Gastroesophageal sphincter (tissue), 4 donors: ENCODE measurements around the gene HSPA14. TPM values are rescaled to one million over a fixed set of nuclear protein-coding genes. Genes with fewer than 3 reads are reported as not detected.

Experiments used
- ATAC-seq: fragments of 150-250 bp; one replicate; pipeline ENCODE4 v1.9.1; 2016; ENCODE audit warnings: mild to moderate bottlenecking, moderate library complexity
- H3K27ac ChIP-seq, 4 donors: fragments of 200-600 bp; sonication (generic) in 3 of 4; 1 replicate in 3 of 4; 2 replicates in 1 of 4; pipeline ENCODE4 v1.5.1; 2016 to 2019
- H3K27me3 ChIP-seq: fragments of 200-600 bp; sonication (generic); one replicate; pipeline ENCODE4 v1.5.1; 2019
- H3K36me3 ChIP-seq, 2 donors: fragments of 200-600 bp; sonication (generic); one replicate each; pipeline ENCODE4 v1.5.1; 2019; ENCODE audit warnings: control low read depth in 1 of 2
- H3K4me1 ChIP-seq, 3 donors: fragments of 200-600 bp; sonication (generic); 1 replicate in 2 of 3; 2 replicates in 1 of 3; pipeline ENCODE4 v1.5.1; 2016 to 2019; ENCODE audit warnings: control low read depth in 2 of 3
- H3K4me3 ChIP-seq, 2 donors: fragments of 200-600 bp; sonication (generic); one replicate each; pipeline ENCODE4 v1.5.1; 2019; ENCODE audit warnings: mild to moderate bottlenecking in 1 of 2, moderate library complexity in 1 of 2
- H3K9me3 ChIP-seq, 3 donors: fragments of 200-600 bp; sonication (generic); one replicate each; pipeline ENCODE4 v1.5.1; 2017 to 2019; ENCODE audit warnings: control low read depth in 2 of 3
- CTCF ChIP-seq, 4 experiments: fragments of 200-600 bp in 2 of 4; fragments of 450-650 bp in 2 of 4; sonication (generic) in 1 of 4; IDR thresholded peaks; one replicate each; pipeline ENCODE4 v1.5.1; 2017 to 2019; ENCODE audit warnings: antibody characterized with exemption in 4 of 4, mild to moderate bottlenecking in 2 of 4, moderate library complexity in 2 of 4
- EP300 ChIP-seq: sonication (generic); formaldehyde crosslinking; IDR thresholded peaks from one replicate; pipeline ENCODE4 v1.6.1; 2017; ENCODE audit warnings: antibody characterized with exemption, mild to moderate bottlenecking
- POLR2A ChIP-seq, 2 donors: fragments of 450-650 bp; IDR thresholded peaks; one replicate each; pipeline ENCODE4 v1.6.1; 2017; ENCODE audit warnings: antibody characterized with exemption in 2 of 2, mild to moderate bottlenecking in 2 of 2, moderate library complexity in 1 of 2
- POLR2AphosphoS5 ChIP-seq: sonication (generic); formaldehyde crosslinking; IDR thresholded peaks from one replicate; pipeline ENCODE4 v1.6.1; 2017; ENCODE audit warnings: antibody characterized with exemption
- WGBS, 2 donors: methylation state at CpG; one replicate each; pipeline ENCODE4 v1.1.5; 2018; ENCODE audit warnings: low coverage in 1 of 2; 5-methylcytosine and 5-hydroxymethylcytosine counted together
- total RNA-seq, 4 donors: library from RNA; depleted of rRNA; stranded (reverse); fragments of >200 nt; gene quantifications; one replicate each; pipeline ENCODE4 v1.1.0, GENCODE V29; 2016

Gene HSPA14
- total RNA-seq, 4 donors from 2014 or later = 4.8 to 15.1 (median 9.9) TPM

- H3K27ac ChIP-seq = peak overlapping the region; percentile 91 to 99 (median 98)
- TF ChIP-seq POLR2A (IDR thresholded peaks at IDR 0.05) = no peak
- TF ChIP-seq EP300 = no peak
- no peak for TF ChIP-seq CTCF (IDR thresholded peaks at IDR 0.05)
- TF ChIP-seq POLR2AphosphoS5 = no peak
- 20 to 28% methylated on average over 12 of the region's 14 CpGs for WGBS, 2 donors
- no peaks in the 10 kb centered on the region for H3K9me3 ChIP-seq
- ATAC-seq = no peak
- H3K36me3 ChIP-seq = peaks cover 0 to 25% of the 10 kb centered on the region in 2 donors
- H3K4me1 ChIP-seq = peaks cover 0 to 28% (median 11%) of the 10 kb centered on the region in 3 donors
- H3K27me3 ChIP-seq = no peaks in the 10 kb centered on the region
- peak overlapping the region; percentile 83 to 96 for H3K4me3 ChIP-seq
Observed at GRCh38 chr10:14837003-14837756, 926 bp upstream of the HSPA14 start.

- H3K36me3 ChIP-seq = peaks cover 0 to 37% of the 10 kb centered on the region in 2 donors
- H3K27ac ChIP-seq = peak overlapping the region; percentile 84 to 99 (median 98)
- TF ChIP-seq POLR2A (IDR thresholded peaks at IDR 0.05) (no peak), POLR2AphosphoS5 (no peak), CTCF (IDR thresholded peaks at IDR 0.05) (no peak), EP300 (no peak)
- peaks cover 0 to 28% (median 11%) of the 10 kb centered on the region in 3 donors for H3K4me1 ChIP-seq
- ATAC-seq = no peak
- WGBS, 2 donors = 0% methylated on average over 5 to 9 of the region's 60 CpGs
- H3K4me3 ChIP-seq = peak overlapping the region; percentile 83 to 96
- no peaks in the 10 kb centered on the region for H3K27me3 ChIP-seq
- H3K9me3 ChIP-seq = no peaks in the 10 kb centered on the region
Observed at GRCh38 chr10:14838582-14839304, 637 bp downstream of the HSPA14 start.

- no peak for ATAC-seq
- H3K27me3 ChIP-seq = no peaks in the 10 kb centered on the region
Observed at GRCh38 chr10:14839305-14839695, 1.2 kb downstream of the HSPA14 start.

DNA sequence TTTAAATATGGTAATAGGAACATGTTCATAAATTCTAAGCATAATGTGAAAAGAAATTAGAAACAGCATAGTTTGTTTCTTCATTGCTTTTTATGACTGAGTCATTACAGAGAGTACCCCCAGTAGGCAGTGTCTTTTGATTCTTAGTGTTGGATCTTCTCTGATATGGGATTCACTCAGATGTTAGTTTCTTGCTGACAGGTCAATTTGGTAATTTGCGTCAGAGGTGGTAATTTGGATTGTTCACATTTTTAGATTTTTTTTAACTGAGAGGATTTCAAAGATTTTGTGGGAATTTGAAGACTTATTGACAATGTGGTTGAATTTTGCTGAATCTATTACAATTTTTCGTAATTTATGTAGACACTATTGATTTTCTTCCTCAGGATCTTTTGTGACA is 2.1 kb downstream of the HSPA14 start:
- peaks cover 0 to 28% (median 11%) of the 10 kb centered on the region in 3 donors for H3K4me1 ChIP-seq
- ATAC-seq = no peak
- no peak for TF ChIP-seq POLR2AphosphoS5
- no peak for TF ChIP-seq POLR2A (IDR thresholded peaks at IDR 0.05)
- no peak for TF ChIP-seq CTCF (IDR thresholded peaks at IDR 0.05)
- TF ChIP-seq EP300 = no peak
- no peak overlapping the region for H3K27ac ChIP-seq
- H3K4me3 ChIP-seq = no peak overlapping the region
- no peaks in the 10 kb centered on the region for H3K27me3 ChIP-seq
- no peaks in the 10 kb centered on the region for H3K9me3 ChIP-seq
- H3K36me3 ChIP-seq = peaks cover 0 to 52% of the 10 kb centered on the region in 2 donors
- WGBS, 2 donors = 90 to 96% methylated on average over 2 of the region's 2 CpGs

More at GRCh38 chr10:14839305-14839695, 1.2 kb downstream of the HSPA14 start:
- Histone ChIP-seq H3K9me3 (no peaks in the 10 kb centered on the region), H3K4me1 (peaks cover 0 to 28% (median 11%) of the 10 kb centered on the region in 3 donors), H3K27ac (peak overlapping the region in 3 of 4 donors; percentile 97 to 99 (median 98)), H3K36me3 (peaks cover 0 to 43% of the 10 kb centered on the region in 2 donors), H3K4me3 (peak overlapping the region; percentile 83 to 96)
- 0 to 11% methylated on average over 7 to 14 of the region's 14 CpGs for WGBS, 2 donors
- TF ChIP-seq POLR2AphosphoS5 = no peak
- TF ChIP-seq CTCF (IDR thresholded peaks at IDR 0.05) = no peak
- no peak for TF ChIP-seq POLR2A (IDR thresholded peaks at IDR 0.05)
- TF ChIP-seq EP300 = no peak
